ENCODE data around the gene LIMA1.
"Not testable (repeated sequence)": the region's sequence is repeated elsewhere in the genome, so short reads cannot be mapped to it uniquely, and the experiment has no call there.

Gene LIMA1

DNA sequence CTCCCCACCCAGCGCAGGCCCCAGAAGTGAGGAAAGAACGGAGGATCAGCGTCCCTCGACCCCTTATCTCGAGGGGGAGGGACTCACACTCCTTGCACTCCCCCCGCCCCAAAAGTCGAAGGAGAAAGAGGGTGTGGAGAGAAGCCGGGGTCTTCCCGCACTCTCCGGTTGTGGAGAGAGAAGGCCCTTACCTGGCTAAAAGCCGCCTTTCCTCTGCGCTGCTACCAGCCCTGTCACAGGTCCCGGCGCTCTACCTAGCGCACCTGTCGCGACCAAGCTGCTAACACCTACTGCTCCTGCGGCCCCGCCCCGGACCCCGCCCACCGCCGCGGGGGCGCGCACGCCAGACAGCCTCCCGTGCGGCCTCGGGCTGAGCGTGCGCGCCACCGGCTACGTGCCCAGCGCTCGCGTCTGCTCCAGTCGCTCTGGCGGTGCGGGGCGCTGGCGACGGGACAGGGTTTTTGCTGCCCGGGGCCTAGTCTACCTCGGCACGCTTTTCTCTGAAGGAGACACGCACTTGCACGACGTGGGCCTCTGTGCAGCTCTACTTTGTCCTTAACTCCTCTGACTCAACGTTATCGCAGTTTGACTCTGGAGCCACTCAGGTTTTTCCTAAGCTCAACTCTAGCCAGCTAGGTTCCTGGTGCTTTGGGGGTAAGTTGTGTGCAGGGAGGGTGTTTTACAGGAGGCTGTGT lies at the start of gene LIMA1:
LIMA1 (minus strand) TSS at position 292 of the 695 bp plus-strand sequence. CDS start 34,769 bp downstream, outside the sequence.
- in situ Hi-C loops (cut with MboI; ENCODE audit: low sequenced_read_pairs): no loop called here

- in situ Hi-C loops (cut with MboI; ENCODE audit: low sequenced_read_pairs): no loop called here
These were observed 48.4 kb upstream of the LIMA1 start for GRCh38 chr12:50331745-50332144.

GRCh38 chr12:50328664-50329063 lies 45.3 kb upstream of the LIMA1 start:
- in situ Hi-C loops (cut with MboI; ENCODE audit: low sequenced_read_pairs): not testable (repeated sequence)

DNA sequence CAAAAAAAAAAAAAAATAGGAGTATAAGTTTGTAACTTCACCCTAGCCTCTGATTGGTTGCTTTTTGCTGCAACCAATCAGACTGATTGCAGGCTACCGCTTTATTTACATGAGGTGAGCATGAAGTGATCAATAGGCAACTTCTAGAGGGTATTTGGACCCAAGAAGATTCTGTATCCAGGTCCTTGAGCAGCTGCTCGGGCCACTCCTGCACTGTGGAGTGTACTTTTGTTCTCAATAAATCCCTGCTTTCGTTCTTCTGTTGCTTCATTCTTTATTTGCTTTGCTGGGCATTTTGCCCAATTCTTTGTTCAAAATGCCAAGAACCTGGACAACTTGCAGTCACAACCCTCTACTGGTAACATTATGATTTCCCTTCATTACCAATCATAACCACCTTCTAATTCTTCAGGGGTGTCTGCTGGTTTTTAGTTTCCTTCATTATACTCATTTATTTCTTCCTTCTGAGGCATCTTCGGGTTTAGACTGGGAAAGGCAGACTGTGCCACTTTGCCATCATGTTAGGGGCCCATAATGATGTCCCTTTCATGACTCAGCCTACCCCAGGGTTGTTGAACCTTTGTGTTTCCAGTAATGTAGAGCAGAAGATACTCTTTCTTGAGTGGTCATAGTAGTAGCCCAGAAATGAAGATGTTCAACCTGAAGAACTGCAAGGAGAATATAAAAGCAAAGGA lies 43.4 kb upstream of the LIMA1 start:
- in situ Hi-C loops (cut with MboI; ENCODE audit: low sequenced_read_pairs): no loop called here

- in situ Hi-C loops (cut with MboI; ENCODE audit: low sequenced_read_pairs): no loop called here
These were observed 42.6 kb upstream of the LIMA1 start for GRCh38 chr12:50325890-50326391.

DNA sequence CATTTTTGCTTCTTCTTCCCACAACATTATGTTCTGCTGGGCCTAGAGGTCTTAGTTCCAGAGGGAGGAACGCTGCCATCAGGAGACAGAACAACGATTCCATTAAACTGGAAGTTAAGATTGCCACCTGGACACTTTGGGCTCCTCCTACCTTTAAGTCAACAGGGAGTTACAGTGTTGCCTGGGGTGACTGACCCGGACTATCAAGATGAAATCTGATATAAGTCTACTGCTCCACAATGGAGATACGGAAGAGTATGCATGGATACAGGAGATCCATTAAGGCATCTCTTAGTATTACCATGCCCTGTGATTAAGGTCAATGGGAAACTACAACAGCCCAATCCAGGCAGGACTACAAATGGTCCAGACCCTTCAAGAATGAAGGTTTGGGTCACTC lies 41.5 kb upstream of the LIMA1 start:
- in situ Hi-C loops (cut with MboI; ENCODE audit: low sequenced_read_pairs): not testable (repeated sequence)

GRCh38 chr12:50324077-50324476 lies 40.8 kb upstream of the LIMA1 start:
- in situ Hi-C loops (cut with MboI; ENCODE audit: low sequenced_read_pairs): not testable (repeated sequence)

DNA sequence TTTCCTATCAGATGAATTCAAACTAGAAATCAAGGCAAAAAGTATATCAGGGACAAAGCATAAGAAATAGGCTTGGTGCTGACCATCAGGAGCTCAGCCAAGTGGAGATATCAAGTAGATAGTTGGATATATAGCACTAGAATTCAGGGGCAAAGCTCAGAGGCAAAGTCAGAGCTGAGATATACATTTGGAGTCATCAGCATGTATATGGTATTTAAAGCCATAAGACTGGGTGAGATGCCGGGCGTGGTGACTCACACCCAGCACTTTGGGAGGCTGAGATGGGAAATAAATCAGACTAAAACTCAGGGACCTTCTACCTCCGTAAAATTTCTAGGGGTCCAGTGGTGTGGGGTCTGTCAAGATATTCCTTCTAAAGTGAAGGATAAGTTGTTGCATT lies 38.9 kb upstream of the LIMA1 start:
- in situ Hi-C loops (cut with MboI; ENCODE audit: low sequenced_read_pairs): no loop called here

DNA sequence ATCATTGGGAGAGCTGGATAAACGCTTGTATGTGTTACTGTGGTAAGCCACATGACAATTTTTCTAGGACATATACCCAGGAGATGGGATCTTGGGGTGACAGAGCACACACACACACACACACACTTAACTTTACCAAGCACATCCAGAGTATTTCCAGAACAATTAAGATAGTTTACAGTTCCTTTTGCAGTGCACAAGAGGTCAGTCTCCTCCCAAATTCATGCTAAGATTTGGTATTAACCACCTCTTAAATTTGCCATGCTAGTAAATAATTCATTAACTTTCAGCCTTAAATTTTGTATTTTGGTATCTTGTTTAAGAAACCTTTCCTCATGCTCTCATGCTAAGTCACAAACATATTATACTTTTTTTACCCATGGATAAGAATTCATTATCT lies 33.9 kb upstream of the LIMA1 start:
- in situ Hi-C loops (cut with MboI; ENCODE audit: low sequenced_read_pairs): no loop called here

- in situ Hi-C loops (cut with MboI; ENCODE audit: low sequenced_read_pairs): no loop called here
These were observed 32.5 kb upstream of the LIMA1 start for GRCh38 chr12:50315803-50316202.

DNA sequence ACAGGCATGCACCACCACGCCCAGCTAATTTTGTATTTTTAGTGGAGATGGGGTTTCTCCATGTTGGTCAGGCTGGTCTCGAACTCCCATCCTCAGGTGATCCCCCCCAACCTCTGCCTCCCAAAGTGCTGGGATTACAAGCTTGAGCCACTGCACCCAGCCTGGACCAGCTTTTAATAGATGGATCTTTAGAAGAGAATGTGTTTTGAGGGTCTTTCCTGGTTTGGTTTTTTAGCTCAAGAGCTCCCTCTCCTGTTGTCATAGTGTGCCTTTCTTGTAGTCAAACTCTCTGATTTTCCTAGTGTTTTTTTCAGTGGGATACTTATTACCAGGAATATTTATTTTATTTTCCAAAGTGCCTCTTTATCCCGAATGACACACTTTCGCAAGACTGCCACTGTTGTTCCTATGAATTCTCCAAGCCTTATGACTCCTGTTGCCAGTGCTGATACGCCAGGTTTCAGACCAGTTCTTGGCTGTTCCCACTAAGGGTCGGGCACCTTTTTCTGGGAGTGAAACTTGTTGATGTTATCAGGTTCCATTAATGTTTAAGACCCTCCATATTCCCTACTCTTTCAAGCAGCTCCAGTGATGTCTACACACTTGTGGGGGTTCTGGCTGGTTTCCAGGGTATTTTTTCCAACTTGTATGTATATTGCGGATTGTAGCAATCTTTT lies 31.5 kb upstream of the LIMA1 start:
- in situ Hi-C loops (cut with MboI; ENCODE audit: low sequenced_read_pairs): no loop called here

GRCh38 chr12:50313971-50314370 lies 30.7 kb upstream of the LIMA1 start:
- in situ Hi-C loops (cut with MboI; ENCODE audit: low sequenced_read_pairs): not testable (repeated sequence)

DNA sequence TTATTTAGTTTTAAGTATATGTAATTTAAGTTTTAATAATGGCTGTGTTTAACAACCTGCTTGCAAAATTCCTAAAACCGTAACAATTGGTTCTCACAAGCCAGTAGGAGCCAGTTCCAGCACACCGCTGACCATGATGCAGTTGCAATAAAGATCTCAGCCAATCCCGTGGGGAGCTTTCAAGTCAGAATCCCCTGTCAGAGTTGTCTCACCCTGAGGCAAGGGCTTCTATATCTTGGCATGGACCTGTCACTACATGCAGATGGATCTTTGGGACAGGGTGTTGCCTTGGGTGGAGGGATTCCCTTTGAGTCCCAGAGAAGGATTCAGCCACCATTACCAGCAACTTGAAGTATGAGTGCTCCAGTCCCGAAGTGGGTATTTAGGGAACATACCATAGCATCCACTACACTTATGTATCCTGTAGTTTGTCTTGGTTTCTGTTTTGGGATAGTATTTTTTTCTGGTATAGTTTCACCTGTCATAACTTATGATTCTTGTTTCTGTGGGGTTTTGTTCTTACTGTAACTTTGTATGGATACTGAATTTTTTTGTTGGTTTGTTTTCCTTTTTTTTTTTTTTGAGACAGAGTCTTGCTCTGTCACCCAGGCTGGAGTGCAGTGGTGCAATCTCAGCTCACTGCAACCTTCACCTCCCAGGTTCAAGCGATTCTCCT lies 30.1 kb upstream of the LIMA1 start:
- in situ Hi-C loops (cut with MboI; ENCODE audit: low sequenced_read_pairs): no loop called here

DNA sequence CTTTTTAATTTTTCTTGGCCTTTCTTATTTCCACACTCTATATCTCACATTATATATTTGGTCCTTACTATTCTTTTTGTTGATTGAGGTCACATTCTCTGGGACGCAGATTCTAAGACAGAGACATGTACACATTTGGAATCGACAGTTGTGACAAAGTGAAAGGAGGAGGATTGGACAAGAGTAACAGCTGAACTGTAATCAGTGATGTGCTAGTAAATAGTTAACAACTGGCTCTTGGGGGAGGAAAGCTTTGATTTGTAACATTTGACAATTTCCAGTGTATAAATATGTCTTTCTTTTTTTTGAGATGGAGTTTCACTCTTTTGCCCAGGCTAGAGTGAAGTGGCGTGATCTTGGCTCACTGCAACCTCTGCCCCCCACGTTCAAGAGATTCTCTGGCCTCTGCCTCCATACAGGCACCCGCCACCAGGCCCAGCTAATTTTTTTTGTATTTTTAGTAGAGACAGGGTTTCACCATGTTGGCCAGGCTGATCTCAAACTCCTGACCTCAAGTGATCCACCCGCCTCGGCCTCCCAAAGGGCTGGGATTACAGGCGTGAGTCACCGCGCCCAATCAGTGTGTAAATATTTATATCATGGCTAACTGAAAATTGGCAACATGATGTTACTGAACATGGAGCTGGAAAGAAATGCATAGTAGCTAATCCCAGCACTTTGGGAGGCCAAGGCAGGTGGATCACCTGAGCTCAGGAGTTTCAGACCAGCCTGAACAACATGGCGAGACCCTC lies 28.7 kb upstream of the LIMA1 start:
- in situ Hi-C loops (cut with MboI; ENCODE audit: low sequenced_read_pairs): not testable (repeated sequence)

- in situ Hi-C loops (cut with MboI; ENCODE audit: low sequenced_read_pairs): no loop called here
These were observed 26.6 kb upstream of the LIMA1 start for GRCh38 chr12:50309950-50310349.

GRCh38 chr12:50302686-50303085 lies 19.4 kb upstream of the LIMA1 start:
- in situ Hi-C loops (cut with MboI; ENCODE audit: low sequenced_read_pairs): no loop called here

- in situ Hi-C loops (cut with MboI; ENCODE audit: low sequenced_read_pairs): no loop called here
These were observed 14.7 kb upstream of the LIMA1 start for GRCh38 chr12:50297996-50298395.

DNA sequence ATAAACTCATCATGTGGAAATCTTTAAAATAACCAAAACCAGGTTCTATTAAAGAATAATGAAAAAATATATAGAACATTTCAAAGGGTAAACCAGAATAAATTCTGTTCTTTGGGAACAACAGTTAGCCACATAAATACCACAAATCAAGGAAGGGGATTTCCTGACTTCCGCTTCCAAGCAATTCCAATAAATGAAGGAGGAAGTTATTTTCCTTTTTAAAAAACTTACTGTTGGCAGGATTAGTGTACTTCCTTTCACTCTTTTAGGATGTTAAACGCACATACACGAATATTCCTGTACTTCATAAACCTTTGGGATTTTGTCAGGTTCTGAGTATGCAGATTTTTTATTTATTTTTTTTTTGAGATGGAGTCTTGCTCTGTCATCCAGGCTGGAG lies 13.7 kb upstream of the LIMA1 start:
- in situ Hi-C loops (cut with MboI; ENCODE audit: low sequenced_read_pairs): no loop called here

GRCh38 chr12:50296554-50296953 lies 13.2 kb upstream of the LIMA1 start:
- in situ Hi-C loops (cut with MboI; ENCODE audit: low sequenced_read_pairs): no loop called here

GRCh38 chr12:50291377-50291776 lies 8.1 kb upstream of the LIMA1 start:
- in situ Hi-C loops (cut with MboI; ENCODE audit: low sequenced_read_pairs): no loop called here

GRCh38 chr12:50290692-50291091 lies 7.4 kb upstream of the LIMA1 start:
- in situ Hi-C loops (cut with MboI; ENCODE audit: low sequenced_read_pairs): not testable (repeated sequence)
